Measurements from ENCODE around the gene EPHB1.

EPHB1 gene

GRCh38 chr3:135008326-135008725 lies 213.3 kb downstream of the EPHB1 start:
- TF ChIP-seq SIN3A (IDR thresholded peaks at IDR 0.05; ENCODE audit: borderline replicate concordance, insufficient read depth, low read length), result no peak
- TF ChIP-seq TAF1 (IDR thresholded peaks at IDR 0.05; ENCODE audit: borderline replicate concordance, insufficient read depth, low read length), result no peak
- no peak for TF ChIP-seq FOXP2 (optimal IDR thresholded peaks at IDR 0.05; ENCODE audit: borderline replicate concordance, extremely low read depth, extremely low read length, insufficient read depth)
- no peak for TF ChIP-seq POLR2AphosphoS5 (IDR thresholded peaks at IDR 0.05; ENCODE audit: low read depth, low read length)
- no peak for TF ChIP-seq REST (IDR thresholded peaks at IDR 0.05; ENCODE audit: insufficient read depth in 1 of 2, low read depth in 2 of 2, low read length in 2 of 2)

- TF ChIP-seq FOXP2 (optimal IDR thresholded peaks at IDR 0.05; ENCODE audit: borderline replicate concordance, extremely low read depth, extremely low read length, insufficient read depth) (no peak), REST (IDR thresholded peaks at IDR 0.05; ENCODE audit: insufficient read depth in 1 of 2, low read depth in 2 of 2, low read length in 2 of 2) (no peak), SIN3A (IDR thresholded peaks at IDR 0.05; ENCODE audit: borderline replicate concordance, insufficient read depth, low read length) (no peak), TAF1 (IDR thresholded peaks at IDR 0.05; ENCODE audit: borderline replicate concordance, insufficient read depth, low read length) (no peak), POLR2AphosphoS5 (IDR thresholded peaks at IDR 0.05; ENCODE audit: low read depth, low read length) (no peak)
Measured at GRCh38 chr3:135009014-135009413, 214.0 kb downstream of the EPHB1 start.

- TF ChIP-seq FOXP2 (optimal IDR thresholded peaks at IDR 0.05; ENCODE audit: borderline replicate concordance, extremely low read depth, extremely low read length, insufficient read depth) (no peak), REST (IDR thresholded peaks at IDR 0.05; ENCODE audit: insufficient read depth in 1 of 2, low read depth in 2 of 2, low read length in 2 of 2) (no peak), SIN3A (IDR thresholded peaks at IDR 0.05; ENCODE audit: borderline replicate concordance, insufficient read depth, low read length) (no peak), TAF1 (IDR thresholded peaks at IDR 0.05; ENCODE audit: borderline replicate concordance, insufficient read depth, low read length) (no peak), POLR2AphosphoS5 (IDR thresholded peaks at IDR 0.05; ENCODE audit: low read depth, low read length) (no peak)
Measured at GRCh38 chr3:135012101-135012500, 217.0 kb downstream of the EPHB1 start.

GRCh38 chr3:135013206-135013605 lies 218.1 kb downstream of the EPHB1 start:
- TF ChIP-seq TAF1 (IDR thresholded peaks at IDR 0.05; ENCODE audit: borderline replicate concordance, insufficient read depth, low read length) (no peak), POLR2AphosphoS5 (IDR thresholded peaks at IDR 0.05; ENCODE audit: low read depth, low read length) (no peak), FOXP2 (optimal IDR thresholded peaks at IDR 0.05; ENCODE audit: borderline replicate concordance, extremely low read depth, extremely low read length, insufficient read depth) (no peak), SIN3A (IDR thresholded peaks at IDR 0.05; ENCODE audit: borderline replicate concordance, insufficient read depth, low read length) (no peak), REST (IDR thresholded peaks at IDR 0.05; ENCODE audit: insufficient read depth in 1 of 2, low read depth in 2 of 2, low read length in 2 of 2) (no peak)

GRCh38 chr3:135014566-135014965 lies 219.5 kb downstream of the EPHB1 start:
- TF ChIP-seq REST (IDR thresholded peaks at IDR 0.05; ENCODE audit: insufficient read depth in 1 of 2, low read depth in 2 of 2, low read length in 2 of 2) (no peak), POLR2AphosphoS5 (IDR thresholded peaks at IDR 0.05; ENCODE audit: low read depth, low read length) (no peak), FOXP2 (optimal IDR thresholded peaks at IDR 0.05; ENCODE audit: borderline replicate concordance, extremely low read depth, extremely low read length, insufficient read depth) (no peak), TAF1 (IDR thresholded peaks at IDR 0.05; ENCODE audit: borderline replicate concordance, insufficient read depth, low read length) (no peak), SIN3A (IDR thresholded peaks at IDR 0.05; ENCODE audit: borderline replicate concordance, insufficient read depth, low read length) (no peak)

Data from PFSK-1 (cell line).